Vagina (tissue), 2 donors: ENCODE data around the gene CCBE1.

Source experiments
- CTCF ChIP-seq, 3 experiments: fragments of 450-650 bp in 2 of 3; fragments of 200-600 bp in 1 of 3; sonication (generic) in 1 of 3; IDR thresholded peaks; one replicate each; pipeline ENCODE4 v1.5.1; 2017 to 2019; ENCODE audit warnings: antibody characterized with exemption in 3 of 3, mild to moderate bottlenecking in 2 of 3, moderate library complexity in 2 of 3
- POLR2A ChIP-seq, 2 donors: fragments of 450-650 bp; IDR thresholded peaks; one replicate each; pipeline ENCODE4 v1.6.1; 2017; ENCODE audit warnings: antibody characterized with exemption in 2 of 2, mild to moderate bottlenecking in 2 of 2, moderate library complexity in 2 of 2
- POLR2AphosphoS5 ChIP-seq, 2 donors: sonication (generic); formaldehyde crosslinking; IDR thresholded peaks; one replicate each; pipeline ENCODE4 v1.9.0; 2017; ENCODE audit warnings: antibody characterized with exemption in 2 of 2, mild to moderate bottlenecking in 2 of 2, low read depth in 1 of 2; ENCODE audit not compliant: insufficient read depth in 1 of 2

GRCh38 chr18:59432803-59433597 lies 264.2 kb downstream of the CCBE1 start:
- TF ChIP-seq CTCF (IDR thresholded peaks at IDR 0.05) (no peak), POLR2A (IDR thresholded peaks at IDR 0.05) (no peak), POLR2AphosphoS5 (IDR thresholded peaks at IDR 0.05; ENCODE audit: insufficient read depth in 1 of 2, low read depth in 1 of 2) (no peak)
